ENCODE results near the gene RXRA.

- TF ChIP-seq POLR2A (IDR thresholded peaks at IDR 0.05; ENCODE audit: low read length) (no peak), GATA1 (IDR thresholded peaks at IDR 0.05; ENCODE audit: low read depth, low read length) (no peak)
These were observed 95.6 kb downstream of the RXRA start for GRCh38 chr9:134421888-134422287.
